Neural cell (in vitro differentiated cells): Measurements from ENCODE around the gene PTPRG.

Source experiments
- CTCF ChIP-seq: fragments of 450-650 bp; IDR thresholded peaks from 2 replicates; pipeline ENCODE4 v1.5.1; 2014; ENCODE audit warnings: antibody characterized with exemption, mild to moderate bottlenecking, moderate library complexity; ENCODE audit not compliant: poor library complexity, severe bottlenecking
- MXI1 ChIP-seq: fragments of 450-650 bp; conservative IDR thresholded peaks from 2 replicates; pipeline ENCODE4 v1.6.1; 2014; ENCODE audit warnings: antibody characterized with exemption, mild to moderate bottlenecking; ENCODE audit not compliant: poor library complexity, severe bottlenecking

- TF ChIP-seq CTCF (no peak), MXI1 (no peak)
These were observed 308.0 kb downstream of the PTPRG start for GRCh38 chr3:61869371-61869770.
